Neuronal stem cell (in vitro differentiated cells): ENCODE measurements around the gene KHDC4.

ENCODE experiments used
- DNase-seq: peaks from one replicate; pipeline ENCODE4 v3.0.0-alpha.2; 2013; ENCODE audit warnings: low spot score
- H2AFZ ChIP-seq: one replicate; pipeline ENCODE4 v1.6.1; 2013; ENCODE audit warnings: mild to moderate bottlenecking, low read length, inconsistent platforms
- H2AK5ac ChIP-seq: 2 replicates; pipeline ENCODE4 v1.6.1; 2013; ENCODE audit warnings: low read depth, mild to moderate bottlenecking, inconsistent platforms, low read length, moderate library complexity, mixed read lengths
- H2BK120ac ChIP-seq: 2 replicates; pipeline ENCODE4 v1.6.1; 2013; ENCODE audit warnings: low read depth, mild to moderate bottlenecking, inconsistent platforms, low read length, moderate library complexity, mixed read lengths
- H2BK12ac ChIP-seq: one replicate; pipeline ENCODE4 v1.6.1; 2013; ENCODE audit warnings: low read length, inconsistent platforms
- H2BK15ac ChIP-seq: 2 replicates; pipeline ENCODE4 v1.6.1; 2013; ENCODE audit warnings: mild to moderate bottlenecking, low read length, inconsistent platforms, mixed read lengths
- H2BK5ac ChIP-seq: one replicate; pipeline ENCODE4 v1.6.1; 2013; ENCODE audit warnings: inconsistent platforms, mild to moderate bottlenecking, low read length, moderate library complexity
- H3K14ac ChIP-seq: one replicate; pipeline ENCODE4 v1.6.1; 2013; ENCODE audit warnings: low read length, inconsistent platforms
- H3K18ac ChIP-seq: 2 replicates; pipeline ENCODE4 v1.6.1; 2013; ENCODE audit warnings: low read length, inconsistent platforms
- H3K23ac ChIP-seq: 2 replicates; pipeline ENCODE4 v1.6.1; 2013; ENCODE audit warnings: low read depth, mild to moderate bottlenecking, mixed read lengths, low read length, inconsistent platforms; ENCODE audit not compliant: poor library complexity
- H3K27ac ChIP-seq: replicated peaks from 3 replicates; pipeline ENCODE4 v1.5.1; 2013; ENCODE audit warnings: low read length, inconsistent platforms
- H3K27me3 ChIP-seq, 3 experiments: 2 replicates each; pipeline ENCODE4 v1.6.1; 2013; ENCODE audit warnings: low read length in 3 of 3, mild to moderate bottlenecking in 2 of 3, inconsistent platforms in 1 of 3, low read depth in 1 of 3, mixed read lengths in 1 of 3, moderate library complexity in 1 of 3; ENCODE audit not compliant: control insufficient read depth in 3 of 3, insufficient read depth in 3 of 3
- H3K36me3 ChIP-seq, 2 donors: replicated peaks in 1 of 2; 2 replicates each; pipeline ENCODE4 v1.6.1; 2013; ENCODE audit warnings: low read length in 2 of 2; ENCODE audit not compliant: control insufficient read depth in 2 of 2, insufficient read depth in 2 of 2
- H3K4ac ChIP-seq: 2 replicates; pipeline ENCODE4 v1.6.1; 2013; ENCODE audit warnings: inconsistent platforms, mild to moderate bottlenecking, low read length, moderate library complexity
- H3K4me1 ChIP-seq, 2 donors: 1 replicate in 1 of 2; 2 replicates in 1 of 2; pipeline ENCODE4 v1.6.1; 2013; ENCODE audit warnings: low read length in 2 of 2, low read depth in 1 of 2; ENCODE audit not compliant: control insufficient read depth in 2 of 2, insufficient read depth in 1 of 2
- H3K4me2 ChIP-seq: one replicate; pipeline ENCODE4 v1.6.1; 2013; ENCODE audit warnings: mild to moderate bottlenecking, low read length, inconsistent platforms; ENCODE audit not compliant: insufficient read depth, poor library complexity, severe bottlenecking
- H3K4me3 ChIP-seq, 2 donors: 2 replicates each; pipeline ENCODE4 v1.5.1; 2013; ENCODE audit warnings: low read length in 2 of 2, mild to moderate bottlenecking in 2 of 2, inconsistent platforms in 1 of 2, moderate library complexity in 1 of 2
- H3K79me1 ChIP-seq: one replicate; pipeline ENCODE4 v1.6.1; 2013; ENCODE audit warnings: low read depth, mild to moderate bottlenecking, inconsistent platforms, low read length, moderate library complexity
- H3K9ac ChIP-seq: one replicate; pipeline ENCODE4 v1.6.1; 2013; ENCODE audit warnings: mild to moderate bottlenecking, low read depth, low read length, inconsistent platforms; ENCODE audit not compliant: poor library complexity
- H3K9me3 ChIP-seq, 2 donors: replicated peaks in 1 of 2; 2 replicates each; pipeline versions ENCODE3 to v1.6.1; 2013; ENCODE audit warnings: low read length in 2 of 2, mild to moderate bottlenecking in 2 of 2, inconsistent platforms in 1 of 2, low read depth in 1 of 2, mixed read lengths in 1 of 2, moderate library complexity in 1 of 2; ENCODE audit not compliant: control insufficient read depth in 2 of 2, insufficient read depth in 1 of 2
- H4K8ac ChIP-seq: one replicate; pipeline ENCODE4 v1.6.1; 2013; ENCODE audit warnings: low read depth, mild to moderate bottlenecking, inconsistent platforms, low read length, moderate library complexity
- H4K91ac ChIP-seq: one replicate; pipeline ENCODE4 v1.6.1; 2013; ENCODE audit warnings: low read length, low read depth, mild to moderate bottlenecking, inconsistent platforms; ENCODE audit not compliant: poor library complexity
- WGBS, 2 donors: extraction: QIAGEN DNeasy Blood & Tissue Kit; methylation state at CpG; one replicate each; pipeline ENCODE4 v1.1.7; 2013; ENCODE audit warnings: missing lambda C conversion rate in 2 of 2, mixed read lengths in 1 of 2; ENCODE audit not compliant: insufficient read length in 2 of 2, insufficient replicate concordance in 1 of 2; ENCODE audit errors: extremely low coverage in 2 of 2; 5-methylcytosine and 5-hydroxymethylcytosine counted together

The KHDC4 gene

GRCh38 chr1:155976062-155976912, 42.1 kb upstream of the KHDC4 start:
- Histone ChIP-seq H2BK120ac (peak overlapping the region; percentile 48), H3K23ac (no peak overlapping the region), H3K4me3 (peak overlapping the region; percentile 75 to 95), H3K4me2 (peak overlapping the region; percentile 81), H4K91ac (no peak overlapping the region), H3K27me3 (no peaks in the 10 kb centered on the region), H3K36me3 (peaks cover 0 to 21% of the 10 kb centered on the region in 2 donors), H3K27ac (peak overlapping the region; percentile 89), H3K4me1 (peaks cover 31 to 37% of the 10 kb centered on the region in 2 donors), H3K79me1 (peaks cover 6% of the 10 kb centered on the region), H3K9ac (no peak overlapping the region), H2BK15ac (no peak overlapping the region), H2AK5ac (no peak overlapping the region), H3K14ac (no peak overlapping the region), H3K18ac (peak overlapping the region; percentile 38), H2BK5ac (peak overlapping the region; percentile 95), H2AFZ (no peak overlapping the region), H3K4ac (no peak overlapping the region), H2BK12ac (no peak overlapping the region), H4K8ac (no peak overlapping the region), H3K9me3 (no peaks in the 10 kb centered on the region)
- WGBS, 2 donors: no CpG with 5 or more reads among the region's 14 CpGs
- no peak for DNase-seq

- H2AFZ ChIP-seq: no peak overlapping the region
- peaks cover 36 to 42% of the 10 kb centered on the region in 2 donors for H3K4me1 ChIP-seq
- H2BK12ac ChIP-seq: no peak overlapping the region
- H3K18ac ChIP-seq: peak overlapping the region; percentile 83
- H3K4me3 ChIP-seq: peak overlapping the region; percentile 75 to 95
- no peak overlapping the region for H4K91ac ChIP-seq
- H3K79me1 ChIP-seq: peaks cover 10% of the 10 kb centered on the region
- DNase-seq: no peak
- H3K9ac ChIP-seq: peak overlapping the region; percentile 15
- no peak overlapping the region for H3K14ac ChIP-seq
- H2BK15ac ChIP-seq: peak overlapping the region; percentile 59
- WGBS, 2 donors: 100% methylated on average over 1 of the region's 4 CpGs; no CpG with 5 or more reads in 1 of the 2 donors
- H3K36me3 ChIP-seq: peaks cover 0 to 24% of the 10 kb centered on the region in 2 donors
- peak overlapping the region; percentile 95 for H2BK5ac ChIP-seq
- peak overlapping the region; percentile 81 for H3K4me2 ChIP-seq
- no peak overlapping the region for H3K4ac ChIP-seq
- H2AK5ac ChIP-seq: peak overlapping the region; percentile 51
- peak overlapping the region; percentile 69 for H2BK120ac ChIP-seq
- H3K27ac ChIP-seq: peak overlapping the region; percentile 89
- no peak overlapping the region for H3K23ac ChIP-seq
- H4K8ac ChIP-seq: no peak overlapping the region
- no peaks in the 10 kb centered on the region for H3K9me3 ChIP-seq
- no peaks in the 10 kb centered on the region for H3K27me3 ChIP-seq
These were observed 41.3 kb upstream of the KHDC4 start for GRCh38 chr1:155975375-155976061.

- H4K91ac ChIP-seq: no peak overlapping the region
- H2BK12ac ChIP-seq: no peak overlapping the region
- no peak for DNase-seq
- no peak overlapping the region for H2BK120ac ChIP-seq
- no peaks in the 10 kb centered on the region for H3K27me3 ChIP-seq
- no peak overlapping the region for H4K8ac ChIP-seq
- H2AK5ac ChIP-seq: peak overlapping the region; percentile 96
- no peak overlapping the region for H2AFZ ChIP-seq
- H3K4ac ChIP-seq: no peak overlapping the region
- peak overlapping the region; percentile 19 for H3K27ac ChIP-seq
- peak overlapping the region; percentile 23 for H3K14ac ChIP-seq
- peak overlapping the region; percentile 75 to 95 for H3K4me3 ChIP-seq
- peak overlapping the region; percentile 59 for H2BK15ac ChIP-seq
- peak overlapping the region; percentile 76 for H2BK5ac ChIP-seq
- peaks cover 37 to 49% of the 10 kb centered on the region in 2 donors for H3K4me1 ChIP-seq
- H3K79me1 ChIP-seq: peaks cover 18% of the 10 kb centered on the region
- no CpG with 5 or more reads among the region's 13 CpGs for WGBS, 2 donors
- peak overlapping the region; percentile 85 for H3K18ac ChIP-seq
- H3K4me2 ChIP-seq: peak overlapping the region; percentile 81
- no peak overlapping the region for H3K23ac ChIP-seq
- no peaks in the 10 kb centered on the region for H3K9me3 ChIP-seq
- H3K9ac ChIP-seq: peak overlapping the region; percentile 15
- peaks cover 2 to 34% of the 10 kb centered on the region in 2 donors for H3K36me3 ChIP-seq
These were observed 40.2 kb upstream of the KHDC4 start for GRCh38 chr1:155974208-155975115.
